HCT116 (cell line): Measurements from ENCODE around the gene SEMA4D. TPM values are rescaled to one million over a fixed set of nuclear protein-coding genes. Genes with fewer than 3 reads are reported as not detected.

Source experiments
- ATAC-seq: fragments of 200-7000 bp; cut with Tn5 transposase; 2 replicates; pipeline ENCODE4 v1.9.1; 2020; ENCODE audit warnings: mild to moderate bottlenecking, moderate library complexity
- BruUV-seq: library from RNA; stranded (reverse); fragments of 400-500 nt; replicated peaks from 2 replicates; lab custom pipeline; 2021; lab: Mats Ljungman, UMichigan
- CTCF ChIA-PET: fragments of 300-600 bp; sonication (Branson Sonifier 250); formaldehyde crosslinking; loops from one replicate; lab custom pipeline; 2021; ENCODE audit warnings: antibody characterized with exemption; lab: Charles Lee
- POLR2A ChIA-PET: fragments of 300-600, 350-600 bp; sonication (Branson Sonifier 250); formaldehyde crosslinking; loops from one replicate; lab custom pipeline; 2021; ENCODE audit warnings: antibody characterized with exemption; lab: Charles Lee
- RAD21 ChIA-PET, 2 experiments: fragments of 300-600 bp; sonication (Branson Sonifier 250); formaldehyde crosslinking; loops; one replicate each; lab custom pipeline; 2023; ENCODE audit warnings: low total read pairs in 2 of 2; ENCODE audit not compliant: uncharacterized antibody in 2 of 2, unreplicated experiment in 2 of 2, low non-redundant PET in 1 of 2; lab: Charles Lee
- DNase-seq: peaks from one replicate; pipeline ENCODE4 v3.0.0-alpha.2; 2010; ENCODE audit warnings: low read depth, low spot score
- H2AFZ ChIP-seq: fragments of 200-600 bp; shearing (Covaris generic), sonication (generic); 2 replicates; pipeline ENCODE4 v1.6.1; 2017; ENCODE audit warnings: low read depth, mixed run types, mixed read lengths, antibody characterized with exemption, low read length; ENCODE audit not compliant: poor library complexity, severe bottlenecking
- H3K27ac ChIP-seq: 2 replicates; pipeline ENCODE4 v1.5.1; 2012; ENCODE audit warnings: low read depth, low read length
- H3K27me3 ChIP-seq: fragments of 200-600 bp; sonication (generic); 2 replicates; pipeline ENCODE4 v1.6.1; 2016; ENCODE audit warnings: mixed run types, low read length, mixed read lengths; ENCODE audit not compliant: insufficient read depth
- H3K36me3 ChIP-seq, 2 experiments: fragments of 200-500 bp in 1 of 2; fragments of 200-600 bp in 1 of 2; sonication (Bioruptor generic) in 1 of 2; sonication (generic) in 1 of 2; 2 replicates each; pipeline versions ENCODE4 v1.5.1 to v1.6.1; 2014 to 2016; ENCODE audit warnings: low read length in 2 of 2, inconsistent platforms in 1 of 2, mixed read lengths in 1 of 2, mixed run types in 1 of 2; ENCODE audit not compliant: insufficient read depth in 2 of 2, control insufficient read depth in 1 of 2
- H3K4me1 ChIP-seq, 2 experiments: fragments of 200-600 bp in 1 of 2; sonication (generic) in 1 of 2; 2 replicates each; pipeline versions ENCODE4 v1.5.1 to v1.6.1; 2012 to 2017; ENCODE audit warnings: low read length in 2 of 2, inconsistent platforms in 1 of 2, mild to moderate bottlenecking in 1 of 2, mixed read lengths in 1 of 2, mixed run types in 1 of 2, moderate library complexity in 1 of 2; ENCODE audit not compliant: insufficient read depth in 2 of 2, control insufficient read depth in 1 of 2
- H3K4me2 ChIP-seq: fragments of 200-600 bp; sonication (generic); 2 replicates; pipeline ENCODE4 v1.6.1; 2017; ENCODE audit warnings: mixed run types, low read length, mixed read lengths
- H3K4me3 ChIP-seq, 2 experiments: fragments of 200-600 bp in 1 of 2; sonication (generic) in 1 of 2; replicated peaks in 1 of 2; 2 replicates each; pipeline ENCODE4 v1.5.1; 2011 to 2016; ENCODE audit warnings: low read length in 2 of 2, control low read depth in 1 of 2, low read depth in 1 of 2, mild to moderate bottlenecking in 1 of 2, mixed read lengths in 1 of 2, mixed run types in 1 of 2
- H3K79me2 ChIP-seq: fragments of 200-600 bp; sonication (generic); 2 replicates; pipeline ENCODE4 v1.6.1; 2017; ENCODE audit warnings: mild to moderate bottlenecking, mixed run types, low read length, moderate library complexity, mixed read lengths; ENCODE audit not compliant: insufficient read depth
- H3K9ac ChIP-seq: fragments of 200-600 bp; sonication (generic); 2 replicates; pipeline ENCODE4 v1.6.1; 2016; ENCODE audit warnings: low read length, mixed read lengths
- H3K9me2 ChIP-seq: fragments of 200-600 bp; sonication (generic), shearing (Covaris generic); 2 replicates; pipeline ENCODE4 v1.6.1; 2017; ENCODE audit warnings: mixed run types, mild to moderate bottlenecking, moderate library complexity; ENCODE audit not compliant: insufficient read depth
- H3K9me3 ChIP-seq, 2 experiments: fragments of 200-500 bp in 1 of 2; fragments of 200-600 bp in 1 of 2; sonication (Bioruptor generic) in 1 of 2; sonication (generic) in 1 of 2; 2 replicates each; pipeline ENCODE4 v1.6.1; 2014 to 2017; ENCODE audit warnings: low read length in 2 of 2, mixed read lengths in 2 of 2, inconsistent platforms in 1 of 2, low read depth in 1 of 2, mild to moderate bottlenecking in 1 of 2, mixed run types in 1 of 2, moderate library complexity in 1 of 2; ENCODE audit not compliant: control insufficient read depth in 1 of 2, insufficient read depth in 1 of 2
- H4K20me1 ChIP-seq: fragments of 200-600 bp; sonication (generic), shearing (Covaris generic); 2 replicates; pipeline ENCODE4 v1.6.1; 2017; ENCODE audit warnings: mixed run types, mild to moderate bottlenecking, moderate library complexity; ENCODE audit not compliant: insufficient read depth
- CEBPB ChIP-seq: IDR thresholded peaks from 2 replicates; pipeline ENCODE4 v1.6.1; 2012; ENCODE audit warnings: low read depth
- ELF1 ChIP-seq: IDR thresholded peaks from 2 replicates; pipeline ENCODE4 v1.6.1; 2012; ENCODE audit warnings: low read depth, borderline replicate concordance
- EZH2phosphoT487 ChIP-seq: fragments of 200-600 bp; IDR thresholded peaks from 2 replicates; pipeline ENCODE4 v1.6.1; 2018; ENCODE audit warnings: antibody characterized with exemption, borderline replicate concordance
- FOSL1 ChIP-seq: IDR thresholded peaks from 2 replicates; pipeline ENCODE4 v1.6.1; 2012; ENCODE audit warnings: low read depth
- POLR2A ChIP-seq: IDR thresholded peaks from 2 replicates; pipeline ENCODE4 v1.7.0; 2011; ENCODE audit warnings: borderline replicate concordance; ENCODE audit not compliant: insufficient read depth, insufficient read length; ENCODE audit errors: extremely low read depth
- RAD21 ChIP-seq: IDR thresholded peaks from 2 replicates; pipeline ENCODE4 v1.6.1; 2012; ENCODE audit warnings: low read depth, mild to moderate bottlenecking
- SIN3A ChIP-seq: IDR thresholded peaks from 2 replicates; pipeline ENCODE4 v1.6.1; 2012; ENCODE audit warnings: low read depth
- SP1 ChIP-seq: IDR thresholded peaks from 2 replicates; pipeline ENCODE4 v1.6.1; 2012; ENCODE audit warnings: low read depth
- ZNF274 ChIP-seq: fragments of 200-500 bp; sonication (Bioruptor generic); IDR thresholded peaks from 2 replicates; pipeline ENCODE4 v1.6.1; 2014; ENCODE audit warnings: mild to moderate bottlenecking, low read depth, low read length, inconsistent platforms
- intact Hi-C: fragments of 100-400 bp; cut with micrococcal nuclease; formaldehyde crosslinking; loops from 2 replicates; pipeline ENCODE4 v1.10.0; 2022
- total RNA-seq: library from RNA; stranded (reverse); gene quantifications from one replicate; pipeline ENCODE4 v1.2.1, GENCODE V29; 2021; ENCODE audit not compliant: unreplicated experiment
- TF ChIP-seq, protein P1 (sequence below): IDR thresholded peaks from 2 replicates; pipeline ENCODE4 v1.6.1; 2011; ENCODE audit warnings: mild to moderate bottlenecking, low read length, moderate library complexity; ENCODE audit not compliant: insufficient replicate concordance; ENCODE audit errors: extremely low read depth
- TF ChIP-seq, protein P2 (sequence below): IDR thresholded peaks from 2 replicates; pipeline ENCODE4 v1.6.1; 2012
- TF ChIP-seq, protein P3 (sequence below), 3 experiments: fragments of 200-600 bp in 1 of 3; sonication (generic) in 1 of 3; IDR thresholded peaks in 2 of 3; conservative IDR thresholded peaks in 1 of 3; 2 replicates each; pipeline ENCODE4 v1.5.1; 2012 to 2017; ENCODE audit warnings: low read depth in 2 of 3, low read length in 2 of 3, antibody characterized with exemption in 1 of 3, borderline replicate concordance in 1 of 3, control low read depth in 1 of 3, mild to moderate bottlenecking in 1 of 3, mixed read lengths in 1 of 3, mixed run types in 1 of 3, moderate library complexity in 1 of 3; ENCODE audit not compliant: insufficient read depth in 1 of 3

Gene SEMA4D
- total RNA-seq, 1 experiment from 2014 or later = 32.0 TPM

DNA sequence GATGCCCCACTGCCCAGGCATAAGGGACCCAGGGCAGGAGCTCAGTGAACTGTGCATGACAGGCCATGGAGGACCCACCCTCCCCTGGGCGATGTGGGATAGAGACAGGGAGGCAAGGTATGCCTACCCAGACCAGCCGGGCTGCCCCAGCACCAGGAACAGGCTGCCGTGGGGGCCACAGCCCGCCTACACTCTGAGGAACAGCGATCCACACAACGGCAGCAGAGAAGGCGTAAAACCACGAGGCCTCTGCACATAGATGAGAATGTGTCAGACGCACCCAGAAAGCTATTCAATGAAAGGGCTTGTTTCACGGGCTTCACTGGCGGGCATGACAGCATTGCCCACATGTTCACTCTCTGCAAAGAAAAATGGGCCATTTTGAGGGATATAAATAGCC lies 49.5 kb downstream of the SEMA4D start (continued):
- TF ChIP-seq, protein P1, sequence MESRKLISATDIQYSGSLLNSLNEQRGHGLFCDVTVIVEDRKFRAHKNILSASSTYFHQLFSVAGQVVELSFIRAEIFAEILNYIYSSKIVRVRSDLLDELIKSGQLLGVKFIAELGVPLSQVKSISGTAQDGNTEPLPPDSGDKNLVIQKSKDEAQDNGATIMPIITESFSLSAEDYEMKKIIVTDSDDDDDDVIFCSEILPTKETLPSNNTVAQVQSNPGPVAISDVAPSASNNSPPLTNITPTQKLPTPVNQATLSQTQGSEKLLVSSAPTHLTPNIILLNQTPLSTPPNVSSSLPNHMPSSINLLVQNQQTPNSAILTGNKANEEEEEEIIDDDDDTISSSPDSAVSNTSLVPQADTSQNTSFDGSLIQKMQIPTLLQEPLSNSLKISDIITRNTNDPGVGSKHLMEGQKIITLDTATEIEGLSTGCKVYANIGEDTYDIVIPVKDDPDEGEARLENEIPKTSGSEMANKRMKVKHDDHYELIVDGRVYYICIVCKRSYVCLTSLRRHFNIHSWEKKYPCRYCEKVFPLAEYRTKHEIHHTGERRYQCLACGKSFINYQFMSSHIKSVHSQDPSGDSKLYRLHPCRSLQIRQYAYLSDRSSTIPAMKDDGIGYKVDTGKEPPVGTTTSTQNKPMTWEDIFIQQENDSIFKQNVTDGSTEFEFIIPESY = no peak
- TF ChIP-seq, all 23 proteins: peak for 0

DNA sequence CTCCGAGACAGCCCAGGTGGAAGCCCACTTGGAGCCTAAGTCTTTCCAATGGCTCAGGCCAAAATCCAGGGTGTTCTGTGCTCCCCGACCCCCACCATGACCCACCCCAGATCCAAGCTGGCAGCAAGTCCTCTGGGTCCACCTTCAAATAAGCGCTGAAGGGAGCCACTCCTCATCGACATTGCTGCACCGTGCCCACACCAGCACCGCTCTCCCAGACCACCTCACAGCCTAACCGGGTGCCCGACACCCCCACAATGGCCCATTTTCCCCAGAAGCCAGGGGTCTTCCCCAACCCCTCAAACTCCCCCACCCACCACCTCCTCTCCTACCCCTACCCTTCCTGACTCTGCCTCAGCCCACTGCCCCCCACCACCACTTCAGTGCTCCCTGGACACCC lies 50.5 kb downstream of the SEMA4D start:
- BruUV-seq = no TSS peak
- Histone ChIP-seq H3K27me3 (no peaks in the 10 kb centered on the region), H3K4me3 (no peak overlapping the region), H3K27ac (no peak overlapping the region), H3K4me1 (peaks cover 0 to 11% of the 10 kb centered on the region in 2 experiments; a peak in 1 of 4 replicates), H3K79me2 (no peaks in the 10 kb centered on the region; the same call in 1 of the 2 replicates), H2AFZ (no peak overlapping the region), H3K9me2 (no peaks in the 10 kb centered on the region), H4K20me1 (no peaks in the 10 kb centered on the region), H3K9me3 (no peaks in the 10 kb centered on the region), H3K9ac (no peak overlapping the region), H3K4me2 (no peak overlapping the region), H3K36me3 (no peaks in the 10 kb centered on the region)
- CTCF ChIA-PET = no interaction called here
- DNase-seq (no peak), ATAC-seq (no peak)
- POLR2A ChIA-PET = no interaction called here
- RAD21 ChIA-PET = no interaction called here
- TF ChIP-seq ELF1 (no peak), EZH2phosphoT487 (no peak), ZNF274 (no peak), CEBPB (no peak), SP1 (no peak), RAD21 (no peak), POLR2A (no peak), FOSL1 (no peak), SIN3A (no peak)
- TF ChIP-seq, protein P2, sequence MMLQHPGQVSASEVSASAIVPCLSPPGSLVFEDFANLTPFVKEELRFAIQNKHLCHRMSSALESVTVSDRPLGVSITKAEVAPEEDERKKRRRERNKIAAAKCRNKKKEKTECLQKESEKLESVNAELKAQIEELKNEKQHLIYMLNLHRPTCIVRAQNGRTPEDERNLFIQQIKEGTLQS = no peak
- TF ChIP-seq, protein P3, sequence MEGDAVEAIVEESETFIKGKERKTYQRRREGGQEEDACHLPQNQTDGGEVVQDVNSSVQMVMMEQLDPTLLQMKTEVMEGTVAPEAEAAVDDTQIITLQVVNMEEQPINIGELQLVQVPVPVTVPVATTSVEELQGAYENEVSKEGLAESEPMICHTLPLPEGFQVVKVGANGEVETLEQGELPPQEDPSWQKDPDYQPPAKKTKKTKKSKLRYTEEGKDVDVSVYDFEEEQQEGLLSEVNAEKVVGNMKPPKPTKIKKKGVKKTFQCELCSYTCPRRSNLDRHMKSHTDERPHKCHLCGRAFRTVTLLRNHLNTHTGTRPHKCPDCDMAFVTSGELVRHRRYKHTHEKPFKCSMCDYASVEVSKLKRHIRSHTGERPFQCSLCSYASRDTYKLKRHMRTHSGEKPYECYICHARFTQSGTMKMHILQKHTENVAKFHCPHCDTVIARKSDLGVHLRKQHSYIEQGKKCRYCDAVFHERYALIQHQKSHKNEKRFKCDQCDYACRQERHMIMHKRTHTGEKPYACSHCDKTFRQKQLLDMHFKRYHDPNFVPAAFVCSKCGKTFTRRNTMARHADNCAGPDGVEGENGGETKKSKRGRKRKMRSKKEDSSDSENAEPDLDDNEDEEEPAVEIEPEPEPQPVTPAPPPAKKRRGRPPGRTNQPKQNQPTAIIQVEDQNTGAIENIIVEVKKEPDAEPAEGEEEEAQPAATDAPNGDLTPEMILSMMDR (IDR thresholded peaks at IDR 0.05 in 2 of 3, conservative IDR thresholded peaks at IDR 0.05 in 1 of 3; ENCODE audit: borderline replicate concordance in 1 of 3, insufficient read depth in 1 of 3, low read depth in 2 of 3, low read length in 2 of 3) = no peak
- intact Hi-C loops = no loop called here
